Peyer's patch (tissue), 4 donors: ENCODE results near the gene STATH.

Source experiments
- POLR2A ChIP-seq, 2 donors: fragments of 450-650 bp; IDR thresholded peaks; one replicate each; pipeline ENCODE4 v1.5.1; 2017; ENCODE audit warnings: antibody characterized with exemption in 2 of 2, mild to moderate bottlenecking in 2 of 2, moderate library complexity in 2 of 2
- TF ChIP-seq, protein P1 (sequence below), 6 experiments: fragments of 450-650 bp in 4 of 6; fragments of 200-600 bp in 2 of 6; sonication (generic) in 1 of 6; IDR thresholded peaks; one replicate each; pipeline ENCODE4 v1.5.1; 2017 to 2019; ENCODE audit warnings: antibody characterized with exemption in 6 of 6, mild to moderate bottlenecking in 3 of 6, moderate library complexity in 1 of 6

DNA sequence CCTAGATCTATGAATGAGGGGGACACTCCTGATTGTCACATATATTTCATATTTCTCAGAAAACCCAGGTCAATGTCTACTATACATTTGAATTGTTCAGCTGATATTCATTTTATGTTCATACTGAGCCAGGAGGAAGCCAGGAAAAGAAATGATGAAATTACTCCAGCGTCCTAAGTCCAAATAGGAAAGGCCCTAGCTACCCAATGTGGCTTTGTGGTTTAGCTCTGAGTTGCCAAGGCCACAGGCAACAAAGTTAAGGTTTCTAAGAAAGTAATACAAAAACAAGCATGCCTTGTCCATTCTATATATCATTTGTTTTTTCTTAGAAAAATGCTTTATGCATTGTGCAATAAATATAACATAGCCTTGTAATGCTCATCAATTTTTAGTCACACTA, 25.7 kb upstream of the STATH start:
- TF ChIP-seq, protein P1, sequence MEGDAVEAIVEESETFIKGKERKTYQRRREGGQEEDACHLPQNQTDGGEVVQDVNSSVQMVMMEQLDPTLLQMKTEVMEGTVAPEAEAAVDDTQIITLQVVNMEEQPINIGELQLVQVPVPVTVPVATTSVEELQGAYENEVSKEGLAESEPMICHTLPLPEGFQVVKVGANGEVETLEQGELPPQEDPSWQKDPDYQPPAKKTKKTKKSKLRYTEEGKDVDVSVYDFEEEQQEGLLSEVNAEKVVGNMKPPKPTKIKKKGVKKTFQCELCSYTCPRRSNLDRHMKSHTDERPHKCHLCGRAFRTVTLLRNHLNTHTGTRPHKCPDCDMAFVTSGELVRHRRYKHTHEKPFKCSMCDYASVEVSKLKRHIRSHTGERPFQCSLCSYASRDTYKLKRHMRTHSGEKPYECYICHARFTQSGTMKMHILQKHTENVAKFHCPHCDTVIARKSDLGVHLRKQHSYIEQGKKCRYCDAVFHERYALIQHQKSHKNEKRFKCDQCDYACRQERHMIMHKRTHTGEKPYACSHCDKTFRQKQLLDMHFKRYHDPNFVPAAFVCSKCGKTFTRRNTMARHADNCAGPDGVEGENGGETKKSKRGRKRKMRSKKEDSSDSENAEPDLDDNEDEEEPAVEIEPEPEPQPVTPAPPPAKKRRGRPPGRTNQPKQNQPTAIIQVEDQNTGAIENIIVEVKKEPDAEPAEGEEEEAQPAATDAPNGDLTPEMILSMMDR (IDR thresholded peaks at IDR 0.05) = no peak
- no peak for TF ChIP-seq POLR2A (IDR thresholded peaks at IDR 0.05)
